Measurements from ENCODE around the gene MRAP.

DNA sequence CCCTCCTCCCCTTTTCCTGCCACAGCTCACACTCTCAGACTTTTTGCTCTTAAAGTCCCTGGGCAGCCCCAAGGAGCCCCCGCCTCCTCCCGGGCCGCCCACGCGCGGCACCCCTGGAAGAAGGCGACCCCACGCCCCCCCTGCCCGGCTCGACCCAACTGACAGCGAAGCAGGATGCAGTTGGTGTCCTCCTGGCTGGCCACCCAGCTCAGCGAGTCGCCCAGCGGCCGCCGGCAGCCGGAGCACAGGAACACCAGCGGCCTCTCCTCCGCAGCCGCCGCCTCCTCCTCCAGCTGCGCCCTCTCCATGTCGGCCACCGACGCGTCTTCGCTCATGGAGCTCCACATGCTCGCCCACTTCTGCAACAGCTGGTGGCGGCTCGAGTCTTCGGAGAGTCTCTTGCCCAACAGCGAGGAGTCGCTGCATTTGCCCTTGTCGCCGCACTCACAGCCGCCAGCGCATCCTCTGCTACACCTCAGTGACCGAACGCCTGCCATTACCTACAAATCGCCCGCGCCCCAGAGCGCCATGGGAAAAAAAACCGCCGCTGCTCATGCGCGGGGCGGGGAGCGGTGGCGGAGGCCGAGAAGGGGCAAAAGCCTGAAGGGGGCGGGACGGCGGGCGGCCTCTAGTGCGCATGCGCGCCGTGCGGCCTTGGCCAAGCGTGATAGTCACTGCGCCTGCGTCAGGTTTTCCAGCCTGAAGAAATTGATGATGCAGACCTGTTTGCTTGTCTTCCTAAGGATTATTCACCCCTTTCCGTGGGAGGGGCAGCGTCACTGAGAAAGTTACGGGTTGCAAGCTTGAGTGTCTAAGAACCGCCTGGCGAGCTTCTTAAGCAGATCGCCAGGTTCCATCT lies 19.9 kb upstream of the MRAP start, which contains the start of gene MIS18A:
- TF ChIP-seq, protein P1, sequence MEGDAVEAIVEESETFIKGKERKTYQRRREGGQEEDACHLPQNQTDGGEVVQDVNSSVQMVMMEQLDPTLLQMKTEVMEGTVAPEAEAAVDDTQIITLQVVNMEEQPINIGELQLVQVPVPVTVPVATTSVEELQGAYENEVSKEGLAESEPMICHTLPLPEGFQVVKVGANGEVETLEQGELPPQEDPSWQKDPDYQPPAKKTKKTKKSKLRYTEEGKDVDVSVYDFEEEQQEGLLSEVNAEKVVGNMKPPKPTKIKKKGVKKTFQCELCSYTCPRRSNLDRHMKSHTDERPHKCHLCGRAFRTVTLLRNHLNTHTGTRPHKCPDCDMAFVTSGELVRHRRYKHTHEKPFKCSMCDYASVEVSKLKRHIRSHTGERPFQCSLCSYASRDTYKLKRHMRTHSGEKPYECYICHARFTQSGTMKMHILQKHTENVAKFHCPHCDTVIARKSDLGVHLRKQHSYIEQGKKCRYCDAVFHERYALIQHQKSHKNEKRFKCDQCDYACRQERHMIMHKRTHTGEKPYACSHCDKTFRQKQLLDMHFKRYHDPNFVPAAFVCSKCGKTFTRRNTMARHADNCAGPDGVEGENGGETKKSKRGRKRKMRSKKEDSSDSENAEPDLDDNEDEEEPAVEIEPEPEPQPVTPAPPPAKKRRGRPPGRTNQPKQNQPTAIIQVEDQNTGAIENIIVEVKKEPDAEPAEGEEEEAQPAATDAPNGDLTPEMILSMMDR (IDR thresholded peaks at IDR 0.05): no peak
- TF ChIP-seq EZH2 (IDR thresholded peaks at IDR 0.05; ENCODE audit: borderline replicate concordance, insufficient read depth, low read depth, low read length, poor library complexity, severe bottlenecking): no peak

Data from B cell (primary cell).